HG02759 (cell line): ENCODE measurements around the gene C2CD3.
"Not testable (repeated sequence)": the region's sequence is repeated elsewhere in the genome, so short reads cannot be mapped to it uniquely, and the experiment has no call there.

Experiments
- ATAC-seq: cut with Tn5 transposase; IDR thresholded peaks from one replicate; pipeline ENCODE4 v1.9.1; 2021; ENCODE audit warnings: mild to moderate bottlenecking, moderate library complexity; ENCODE audit not compliant: unreplicated experiment

The C2CD3 gene

GRCh38 chr11:74005721-74006517 lies 164.9 kb downstream of the C2CD3 start:
- ATAC-seq, result no peak

DNA sequence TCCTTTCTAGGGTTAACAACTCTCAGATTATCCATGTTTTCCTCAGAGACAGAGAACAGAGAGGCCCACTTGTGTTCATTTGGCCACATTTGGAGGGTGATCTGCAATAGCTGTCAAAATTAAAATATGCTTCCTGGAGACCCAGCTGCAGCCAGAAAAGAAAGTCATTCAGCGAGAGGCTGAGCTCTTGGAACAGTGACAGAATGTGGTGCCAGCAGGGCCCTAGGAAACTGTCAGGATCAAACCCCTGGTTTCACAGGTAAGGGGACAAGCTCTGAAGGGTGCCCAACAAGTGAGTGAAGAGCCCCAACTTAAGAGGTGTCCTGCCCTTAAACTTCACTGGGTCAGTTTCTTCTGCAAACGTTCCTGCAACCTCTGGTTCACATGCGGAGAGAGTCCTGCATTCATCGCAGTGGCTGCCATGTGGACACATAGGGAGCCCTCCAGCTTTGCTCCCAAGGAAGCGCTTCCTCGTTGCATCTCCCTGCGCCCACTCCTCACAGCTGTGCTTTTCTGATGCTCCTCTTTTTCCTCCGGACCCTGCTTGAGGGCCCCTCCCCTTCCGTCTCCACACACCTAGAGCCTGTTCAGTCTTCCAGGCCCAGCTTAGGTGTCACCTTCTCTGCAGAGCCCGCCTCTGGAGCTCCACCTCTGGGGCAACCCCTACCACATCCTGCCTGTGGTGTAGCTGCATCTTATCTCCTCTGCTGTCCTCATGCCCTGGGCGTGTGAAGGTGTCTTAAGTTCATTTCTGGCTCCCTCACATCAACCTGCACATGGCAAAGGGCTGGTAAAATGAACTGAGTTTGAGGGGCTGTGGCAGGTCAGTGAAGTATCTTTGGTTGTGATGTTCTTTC lies 165.8 kb downstream of the C2CD3 start:
- no peak for ATAC-seq

- no peak for ATAC-seq
Observed at GRCh38 chr11:74004046-74004695, 166.6 kb downstream of the C2CD3 start.

DNA sequence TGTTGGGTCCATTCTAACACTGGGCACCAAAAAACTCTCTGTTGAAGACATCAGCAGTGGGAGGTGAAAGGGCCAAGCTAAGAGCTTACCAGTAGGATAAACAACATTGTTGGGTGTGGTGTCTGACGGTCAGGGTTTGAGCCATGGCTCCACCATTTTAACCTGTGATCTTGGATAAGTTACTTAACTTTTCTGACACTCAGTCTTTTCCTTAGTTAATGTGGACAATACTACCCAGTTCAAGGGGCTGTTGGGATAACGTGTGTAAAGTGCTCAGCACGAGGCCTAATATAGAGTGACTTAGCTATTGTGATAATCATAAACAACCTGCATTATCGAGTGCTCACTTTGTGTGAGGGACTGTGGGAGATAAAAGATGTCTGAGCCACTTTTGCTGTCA lies 168.0 kb downstream of the C2CD3 start:
- no peak for ATAC-seq

- no peak for ATAC-seq
Observed at GRCh38 chr11:74001822-74002286, 168.9 kb downstream of the C2CD3 start.

DNA sequence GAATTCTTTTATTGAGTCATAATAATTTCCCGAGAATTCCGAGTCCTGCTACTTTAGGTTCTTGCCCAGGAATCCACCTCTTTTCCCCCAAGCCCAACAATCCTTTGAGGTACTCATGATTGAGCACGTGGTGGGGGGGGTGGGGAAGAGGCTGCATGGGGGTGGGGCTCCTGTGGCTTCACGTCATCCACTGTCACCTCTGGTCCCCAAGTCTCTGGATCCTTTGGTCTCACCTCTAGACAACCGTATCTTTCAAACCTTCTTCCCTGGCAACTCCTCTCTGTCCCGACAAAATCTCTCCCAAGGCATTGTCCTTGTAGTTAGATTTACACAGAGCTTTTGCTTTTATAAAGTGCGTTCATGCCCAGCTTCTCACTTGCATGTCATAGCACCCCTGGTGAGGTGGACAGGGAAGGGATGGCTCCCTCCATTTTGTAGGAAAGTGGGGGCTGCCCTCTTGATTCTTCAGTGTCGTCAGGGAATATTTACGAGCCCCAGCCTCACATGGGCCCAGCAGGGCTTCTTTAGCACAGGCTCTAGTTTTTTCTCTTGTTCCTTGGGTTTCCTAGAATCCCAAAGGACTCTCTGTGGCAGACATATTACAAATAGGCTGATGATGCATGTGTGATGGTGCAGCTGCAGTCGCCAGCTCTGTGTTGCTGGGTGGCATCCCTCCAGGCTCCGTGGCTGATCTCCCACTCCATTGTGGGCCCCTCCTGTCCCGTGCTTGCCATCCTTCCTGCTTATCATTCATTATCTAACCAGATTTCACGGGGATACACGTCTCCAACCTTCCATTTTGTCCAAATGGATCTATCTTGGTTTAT lies 170.3 kb downstream of the C2CD3 start:
- no peak for ATAC-seq

GRCh38 chr11:73999581-74000306 lies 171.1 kb downstream of the C2CD3 start:
- no peak for ATAC-seq

GRCh38 chr11:73998846-73999575 lies 171.8 kb downstream of the C2CD3 start:
- no peak for ATAC-seq

- ATAC-seq, result no peak
Observed at GRCh38 chr11:73997120-73997770, 173.6 kb downstream of the C2CD3 start.

- ATAC-seq, result no peak
Observed at GRCh38 chr11:73996161-73996747, 174.5 kb downstream of the C2CD3 start.

DNA sequence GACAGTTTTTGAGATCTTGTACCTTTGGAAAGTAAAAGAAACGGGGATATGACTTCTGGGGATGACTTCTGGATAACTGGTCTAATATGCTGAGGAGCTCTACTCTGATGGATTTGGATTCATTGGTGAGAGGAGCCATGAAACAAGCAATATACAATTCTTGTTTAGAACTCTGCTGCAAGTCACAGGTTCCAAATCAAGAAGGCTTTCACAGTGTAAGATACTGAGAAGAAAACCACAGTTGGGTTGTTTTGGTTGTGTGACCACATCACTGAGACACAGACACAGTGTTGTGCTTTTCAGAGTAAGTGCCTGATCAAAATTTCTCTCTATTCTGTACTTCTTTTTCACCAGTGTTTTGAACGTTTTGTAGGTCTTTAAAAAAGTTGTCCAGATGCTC lies 175.1 kb downstream of the C2CD3 start:
- ATAC-seq, result no peak

DNA sequence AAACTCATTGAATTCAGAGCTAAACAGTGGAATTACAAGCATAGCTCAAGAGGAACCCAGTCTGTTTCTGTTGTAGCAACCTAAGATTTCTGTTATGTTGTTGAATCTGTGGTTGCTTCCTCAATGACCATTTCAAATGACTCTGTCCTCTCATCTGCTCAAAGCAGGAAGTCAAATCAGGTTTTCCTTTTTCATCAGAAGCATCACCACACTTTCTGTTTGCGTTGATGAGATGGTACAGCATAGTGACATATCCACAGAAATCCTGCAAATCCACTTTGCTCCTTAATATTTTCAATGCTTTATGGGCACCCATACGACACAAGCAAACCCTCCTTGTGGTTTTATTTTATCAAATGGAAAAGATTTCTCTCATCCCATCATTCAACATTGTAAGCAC lies 175.6 kb downstream of the C2CD3 start:
- ATAC-seq, result peak; percentile 52

DNA sequence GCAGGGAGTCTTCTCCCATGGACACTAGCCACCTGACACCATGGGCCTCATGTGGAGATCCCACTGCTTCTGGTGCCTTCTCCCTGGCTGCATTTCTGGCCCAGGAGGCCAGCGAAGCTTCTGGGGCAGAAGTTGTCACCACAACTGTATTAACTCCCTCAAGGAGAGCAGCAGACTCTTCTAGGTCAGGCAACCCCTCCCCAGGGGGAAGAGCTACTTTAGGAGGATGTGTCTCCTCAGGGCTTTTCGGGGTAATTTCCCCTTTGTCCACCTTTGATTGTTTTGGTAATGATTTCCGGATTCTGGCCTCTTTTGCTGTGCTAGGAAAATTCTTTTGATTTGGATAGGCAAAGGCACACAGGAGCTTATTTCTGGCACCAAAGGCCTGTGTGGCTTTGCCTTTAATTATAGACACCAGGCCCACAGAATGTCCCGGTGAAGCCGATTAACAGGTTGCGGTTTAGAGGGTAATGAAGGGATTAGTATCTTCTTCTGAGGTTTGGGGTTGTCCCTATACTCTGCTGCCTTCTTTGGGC lies 179.3 kb downstream of the C2CD3 start:
- peak; percentile 52 for ATAC-seq

GRCh38 chr11:73990730-73991129 lies 180.1 kb downstream of the C2CD3 start:
- ATAC-seq, result no peak

DNA sequence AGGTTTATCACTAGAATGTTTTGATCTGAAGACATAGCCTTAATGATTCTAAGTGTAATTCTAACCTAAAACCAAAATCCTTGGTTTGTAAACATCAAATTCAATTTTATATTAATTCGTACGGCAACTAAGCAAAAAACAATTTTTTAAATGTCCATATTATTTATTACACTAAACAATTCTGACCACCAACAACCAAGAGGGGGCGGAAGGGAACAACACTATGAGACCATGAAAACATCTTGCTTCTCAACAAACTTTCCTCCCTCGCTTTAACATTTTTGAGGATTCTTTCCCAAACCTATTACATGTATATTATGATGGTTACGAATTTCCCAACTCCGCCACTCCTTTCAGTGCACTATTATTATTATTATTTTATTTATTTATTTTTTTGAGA lies 181.6 kb downstream of the C2CD3 start:
- no peak for ATAC-seq

GRCh38 chr11:73988227-73988626 lies 182.6 kb downstream of the C2CD3 start:
- ATAC-seq, result no peak

DNA sequence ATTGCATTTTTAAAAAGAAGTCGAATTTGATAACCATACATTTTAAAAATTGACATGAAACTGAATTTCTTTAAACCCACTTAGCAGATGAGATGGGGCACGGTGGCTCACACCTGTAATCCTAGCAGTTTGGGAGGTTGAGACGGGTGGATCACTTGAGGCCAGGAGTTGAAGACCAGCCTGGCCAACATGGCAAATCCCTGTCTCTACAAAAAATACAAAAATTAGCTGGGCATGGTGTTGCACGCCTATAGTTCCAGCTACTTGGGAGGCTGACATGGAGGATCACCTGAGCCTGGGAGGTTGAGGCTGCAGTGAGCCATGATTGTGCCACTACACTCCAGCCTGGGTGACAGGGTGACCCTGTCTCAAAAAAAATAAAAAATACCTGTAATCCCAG lies 185.1 kb downstream of the C2CD3 start:
- ATAC-seq, result not testable (repeated sequence)
